ENCODE data around the gene SAMSN1. TPM values are rescaled to one million over a fixed set of nuclear protein-coding genes. Genes with fewer than 3 reads are reported as not detected.

SAMSN1 gene
- total and polyA plus RNA-seq, 2 experiments from 2014 or later, result 3.2 to 5.4 TPM

DNA sequence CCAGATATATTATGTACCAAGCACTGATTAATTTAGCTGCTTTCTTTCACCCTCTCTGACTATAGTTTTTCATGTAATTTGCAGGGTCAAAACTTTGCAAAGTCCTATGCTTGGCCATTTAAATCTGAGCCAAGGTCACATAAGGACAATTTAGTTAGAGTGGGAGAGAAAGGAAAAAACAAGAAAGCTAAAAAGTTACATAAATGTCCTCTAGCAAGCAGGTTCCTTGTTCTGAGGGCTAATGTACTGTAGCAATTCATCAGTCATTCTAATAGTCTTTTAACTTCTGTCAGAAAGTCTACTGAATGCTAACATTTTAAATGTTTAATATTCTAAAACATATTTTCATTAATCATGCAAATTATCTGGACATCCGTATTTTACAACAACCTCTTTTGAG is 68.3 kb downstream of the SAMSN1 start:
- no peak overlapping the region for H3K4me3 ChIP-seq
- no peaks in the 10 kb centered on the region for H3K9me3 Mint-ChIP-seq
- H3K36me3 ChIP-seq (ENCODE audit: insufficient read depth), result no peaks in the 10 kb centered on the region
- H3K27me3 Mint-ChIP-seq (ENCODE audit: insufficient read depth, low read depth, poor library complexity), result no peaks in the 10 kb centered on the region
- TF ChIP-seq EZH2phosphoT487 (IDR thresholded peaks at IDR 0.05; ENCODE audit: unreplicated experiment), result no peak
- TF ChIP-seq, protein P1, sequence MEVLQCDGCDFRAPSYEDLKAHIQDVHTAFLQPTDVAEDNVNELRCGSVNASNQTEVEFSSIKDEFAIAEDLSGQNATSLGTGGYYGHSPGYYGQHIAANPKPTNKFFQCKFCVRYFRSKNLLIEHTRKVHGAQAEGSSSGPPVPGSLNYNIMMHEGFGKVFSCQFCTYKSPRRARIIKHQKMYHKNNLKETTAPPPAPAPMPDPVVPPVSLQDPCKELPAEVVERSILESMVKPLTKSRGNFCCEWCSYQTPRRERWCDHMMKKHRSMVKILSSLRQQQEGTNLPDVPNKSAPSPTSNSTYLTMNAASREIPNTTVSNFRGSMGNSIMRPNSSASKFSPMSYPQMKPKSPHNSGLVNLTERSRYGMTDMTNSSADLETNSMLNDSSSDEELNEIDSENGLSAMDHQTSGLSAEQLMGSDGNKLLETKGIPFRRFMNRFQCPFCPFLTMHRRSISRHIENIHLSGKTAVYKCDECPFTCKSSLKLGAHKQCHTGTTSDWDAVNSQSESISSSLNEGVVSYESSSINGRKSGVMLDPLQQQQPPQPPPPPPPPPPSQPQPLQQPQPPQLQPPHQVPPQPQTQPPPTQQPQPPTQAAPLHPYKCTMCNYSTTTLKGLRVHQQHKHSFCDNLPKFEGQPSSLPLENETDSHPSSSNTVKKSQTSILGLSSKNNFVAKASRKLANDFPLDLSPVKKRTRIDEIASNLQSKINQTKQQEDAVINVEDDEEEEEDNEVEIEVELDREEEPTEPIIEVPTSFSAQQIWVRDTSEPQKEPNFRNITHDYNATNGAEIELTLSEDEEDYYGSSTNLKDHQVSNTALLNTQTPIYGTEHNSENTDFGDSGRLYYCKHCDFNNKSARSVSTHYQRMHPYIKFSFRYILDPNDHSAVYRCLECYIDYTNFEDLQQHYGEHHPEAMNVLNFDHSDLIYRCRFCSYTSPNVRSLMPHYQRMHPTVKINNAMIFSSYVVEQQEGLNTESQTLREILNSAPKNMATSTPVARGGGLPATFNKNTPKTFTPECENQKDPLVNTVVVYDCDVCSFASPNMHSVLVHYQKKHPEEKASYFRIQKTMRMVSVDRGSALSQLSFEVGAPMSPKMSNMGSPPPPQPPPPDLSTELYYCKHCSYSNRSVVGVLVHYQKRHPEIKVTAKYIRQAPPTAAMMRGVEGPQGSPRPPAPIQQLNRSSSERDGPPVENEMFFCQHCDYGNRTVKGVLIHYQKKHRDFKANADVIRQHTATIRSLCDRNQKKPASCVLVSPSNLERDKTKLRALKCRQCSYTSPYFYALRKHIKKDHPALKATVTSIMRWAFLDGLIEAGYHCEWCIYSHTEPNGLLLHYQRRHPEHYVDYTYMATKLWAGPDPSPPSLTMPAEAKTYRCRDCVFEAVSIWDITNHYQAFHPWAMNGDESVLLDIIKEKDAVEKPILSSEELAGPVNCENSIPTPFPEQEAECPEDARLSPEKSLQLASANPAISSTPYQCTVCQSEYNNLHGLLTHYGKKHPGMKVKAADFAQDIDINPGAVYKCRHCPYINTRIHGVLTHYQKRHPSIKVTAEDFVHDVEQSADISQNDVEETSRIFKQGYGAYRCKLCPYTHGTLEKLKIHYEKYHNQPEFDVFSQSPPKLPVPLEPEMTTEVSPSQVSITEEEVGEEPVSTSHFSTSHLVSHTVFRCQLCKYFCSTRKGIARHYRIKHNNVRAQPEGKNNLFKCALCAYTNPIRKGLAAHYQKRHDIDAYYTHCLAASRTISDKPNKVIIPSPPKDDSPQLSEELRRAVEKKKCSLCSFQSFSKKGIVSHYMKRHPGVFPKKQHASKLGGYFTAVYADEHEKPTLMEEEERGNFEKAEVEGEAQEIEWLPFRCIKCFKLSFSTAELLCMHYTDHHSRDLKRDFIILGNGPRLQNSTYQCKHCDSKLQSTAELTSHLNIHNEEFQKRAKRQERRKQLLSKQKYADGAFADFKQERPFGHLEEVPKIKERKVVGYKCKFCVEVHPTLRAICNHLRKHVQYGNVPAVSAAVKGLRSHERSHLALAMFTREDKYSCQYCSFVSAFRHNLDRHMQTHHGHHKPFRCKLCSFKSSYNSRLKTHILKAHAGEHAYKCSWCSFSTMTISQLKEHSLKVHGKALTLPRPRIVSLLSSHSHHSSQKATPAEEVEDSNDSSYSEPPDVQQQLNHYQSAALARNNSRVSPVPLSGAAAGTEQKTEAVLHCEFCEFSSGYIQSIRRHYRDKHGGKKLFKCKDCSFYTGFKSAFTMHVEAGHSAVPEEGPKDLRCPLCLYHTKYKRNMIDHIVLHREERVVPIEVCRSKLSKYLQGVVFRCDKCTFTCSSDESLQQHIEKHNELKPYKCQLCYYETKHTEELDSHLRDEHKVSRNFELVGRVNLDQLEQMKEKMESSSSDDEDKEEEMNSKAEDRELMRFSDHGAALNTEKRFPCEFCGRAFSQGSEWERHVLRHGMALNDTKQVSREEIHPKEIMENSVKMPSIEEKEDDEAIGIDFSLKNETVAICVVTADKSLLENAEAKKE (CRISPR knock-in tag; IDR thresholded peaks at IDR 0.05), result no peak
- no peak for TF ChIP-seq JUNB (IDR thresholded peaks at IDR 0.05; ENCODE audit: unreplicated experiment)
- TF ChIP-seq, protein P2, sequence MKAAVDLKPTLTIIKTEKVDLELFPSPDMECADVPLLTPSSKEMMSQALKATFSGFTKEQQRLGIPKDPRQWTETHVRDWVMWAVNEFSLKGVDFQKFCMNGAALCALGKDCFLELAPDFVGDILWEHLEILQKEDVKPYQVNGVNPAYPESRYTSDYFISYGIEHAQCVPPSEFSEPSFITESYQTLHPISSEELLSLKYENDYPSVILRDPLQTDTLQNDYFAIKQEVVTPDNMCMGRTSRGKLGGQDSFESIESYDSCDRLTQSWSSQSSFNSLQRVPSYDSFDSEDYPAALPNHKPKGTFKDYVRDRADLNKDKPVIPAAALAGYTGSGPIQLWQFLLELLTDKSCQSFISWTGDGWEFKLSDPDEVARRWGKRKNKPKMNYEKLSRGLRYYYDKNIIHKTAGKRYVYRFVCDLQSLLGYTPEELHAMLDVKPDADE (IDR thresholded peaks at IDR 0.05), result no peak
- TF ChIP-seq, protein P3, sequence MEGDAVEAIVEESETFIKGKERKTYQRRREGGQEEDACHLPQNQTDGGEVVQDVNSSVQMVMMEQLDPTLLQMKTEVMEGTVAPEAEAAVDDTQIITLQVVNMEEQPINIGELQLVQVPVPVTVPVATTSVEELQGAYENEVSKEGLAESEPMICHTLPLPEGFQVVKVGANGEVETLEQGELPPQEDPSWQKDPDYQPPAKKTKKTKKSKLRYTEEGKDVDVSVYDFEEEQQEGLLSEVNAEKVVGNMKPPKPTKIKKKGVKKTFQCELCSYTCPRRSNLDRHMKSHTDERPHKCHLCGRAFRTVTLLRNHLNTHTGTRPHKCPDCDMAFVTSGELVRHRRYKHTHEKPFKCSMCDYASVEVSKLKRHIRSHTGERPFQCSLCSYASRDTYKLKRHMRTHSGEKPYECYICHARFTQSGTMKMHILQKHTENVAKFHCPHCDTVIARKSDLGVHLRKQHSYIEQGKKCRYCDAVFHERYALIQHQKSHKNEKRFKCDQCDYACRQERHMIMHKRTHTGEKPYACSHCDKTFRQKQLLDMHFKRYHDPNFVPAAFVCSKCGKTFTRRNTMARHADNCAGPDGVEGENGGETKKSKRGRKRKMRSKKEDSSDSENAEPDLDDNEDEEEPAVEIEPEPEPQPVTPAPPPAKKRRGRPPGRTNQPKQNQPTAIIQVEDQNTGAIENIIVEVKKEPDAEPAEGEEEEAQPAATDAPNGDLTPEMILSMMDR (conservative IDR thresholded peaks at IDR 0.05; ENCODE audit: low read depth in 2 of 2), result no peak
- TF ChIP-seq NANOG (IDR thresholded peaks at IDR 0.05; ENCODE audit: borderline replicate concordance), result no peak
- no peak for TF ChIP-seq ZNF114 (CRISPR knock-in tag; IDR thresholded peaks at IDR 0.05)
- TF ChIP-seq CREB1 (CRISPR knock-in tag; IDR thresholded peaks at IDR 0.05; ENCODE audit: low read depth), result no peak
- TF ChIP-seq EZH2 (IDR thresholded peaks at IDR 0.05; ENCODE audit: low read depth, unreplicated experiment), result no peak
- TF ChIP-seq ZNF331 (CRISPR knock-in tag; IDR thresholded peaks at IDR 0.05; ENCODE audit: low read depth), result no peak
- no peak for TF ChIP-seq STAT1 (IDR thresholded peaks at IDR 0.05; ENCODE audit: unreplicated experiment)
- no peaks in the 10 kb centered on the region for H3K79me2 ChIP-seq (replicated peaks; ENCODE audit: insufficient read depth)
- DNase-seq (ENCODE audit: low spot score) (no peak), ATAC-seq (no peak)
- no peaks in the 10 kb centered on the region for H4K20me1 ChIP-seq (replicated peaks; ENCODE audit: insufficient read depth)
- H3K27ac ChIP-seq (ENCODE audit: low read depth), result no peak overlapping the region
- H3F3A ChIP-seq (replicated peaks; ENCODE audit: low read depth), result no peaks in the 10 kb centered on the region
- peak overlapping the region; percentile 11; the same call in 1 of the 2 replicates for H2AFZ ChIP-seq
- H3K9me2 ChIP-seq (ENCODE audit: insufficient read depth), result no peaks in the 10 kb centered on the region
- no peak overlapping the region for H3K27ac Mint-ChIP-seq
- H3K4me1 Mint-ChIP-seq, result 0 out of 3 replicates have a peak, but pooled peaks cover 4% of the 10 kb centered on the region
- no peaks in the 10 kb centered on the region for H3K36me3 Mint-ChIP-seq (ENCODE audit: low read depth)
- H3K27me3 ChIP-seq (ENCODE audit: insufficient read depth), result no peaks in the 10 kb centered on the region
- no peaks in the 10 kb centered on the region for H3K4me1 ChIP-seq (ENCODE audit: insufficient read depth)
- H3K4me3 Mint-ChIP-seq, result no peak overlapping the region
- no peak overlapping the region for H3K4me2 ChIP-seq
